ENCODE measurements around the gene LPO.

The LPO gene

DNA sequence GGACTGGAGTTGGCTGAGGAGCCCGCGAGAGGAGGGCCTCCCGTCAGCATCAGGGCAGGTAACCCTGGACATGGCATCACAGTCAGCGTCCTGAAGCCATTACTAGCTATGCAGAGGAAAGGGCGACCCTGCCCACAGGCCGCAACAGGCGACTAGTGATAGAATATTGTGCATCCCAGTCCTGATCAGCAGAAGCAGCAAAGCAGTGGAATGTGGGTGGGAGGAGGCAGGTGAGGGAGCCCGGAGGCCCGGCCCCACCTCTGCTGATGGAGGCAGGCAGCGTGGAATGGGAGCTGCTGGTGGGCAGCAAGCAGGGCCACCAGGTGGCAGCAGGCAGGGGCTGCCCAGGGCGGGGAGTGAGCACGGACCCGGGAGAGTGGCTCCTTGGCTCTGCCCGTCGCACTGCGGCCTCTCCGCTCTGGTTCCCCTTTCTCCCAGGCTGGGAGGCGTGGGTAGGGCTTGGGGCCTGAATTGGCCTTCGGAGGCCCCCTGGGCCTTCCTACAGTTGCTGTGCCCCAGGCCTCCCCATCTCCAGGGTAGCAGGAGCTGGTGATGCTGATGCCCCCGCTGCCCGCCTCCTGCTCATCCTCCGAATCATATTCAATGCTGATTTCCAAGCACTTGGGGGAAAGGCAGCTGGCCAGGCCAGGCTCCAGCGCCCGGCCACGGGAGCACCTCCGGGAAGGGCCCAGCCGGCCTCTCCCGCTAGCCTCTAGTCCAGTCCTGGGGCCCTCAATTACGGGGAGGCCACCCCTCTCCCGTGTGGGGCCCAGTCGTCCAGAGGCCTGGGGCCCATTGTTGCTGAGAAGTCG, 70.0 kb downstream of the LPO start:
- Histone ChIP-seq H3K36me3 (ENCODE audit: control insufficient read depth, low read length) (no peaks in the 10 kb centered on the region), H3K27me3 (ENCODE audit: control insufficient read depth, low read length) (no peaks in the 10 kb centered on the region), H3K4me2 (ENCODE audit: low read length) (no peak overlapping the region), H3F3A (ENCODE audit: control insufficient read depth, insufficient read depth) (no peaks in the 10 kb centered on the region), H3K9me2 (replicated peaks; ENCODE audit: control insufficient read depth, low read length) (no peaks in the 10 kb centered on the region), H4K20me1 (ENCODE audit: control insufficient read depth, insufficient read depth, low read depth, low read length) (no peaks in the 10 kb centered on the region), H3K4me1 (ENCODE audit: control insufficient read depth, low read length) (no peaks in the 10 kb centered on the region), H3K27ac (ENCODE audit: low read depth, low read length) (no peak overlapping the region), H3K9me3 (ENCODE audit: control insufficient read depth, insufficient read depth, low read length) (no peaks in the 10 kb centered on the region), H3K79me2 (ENCODE audit: control insufficient read depth, low read length) (no peaks in the 10 kb centered on the region), H3K4me3 (ENCODE audit: low read length) (no peak overlapping the region)
- TF ChIP-seq, protein P1, sequence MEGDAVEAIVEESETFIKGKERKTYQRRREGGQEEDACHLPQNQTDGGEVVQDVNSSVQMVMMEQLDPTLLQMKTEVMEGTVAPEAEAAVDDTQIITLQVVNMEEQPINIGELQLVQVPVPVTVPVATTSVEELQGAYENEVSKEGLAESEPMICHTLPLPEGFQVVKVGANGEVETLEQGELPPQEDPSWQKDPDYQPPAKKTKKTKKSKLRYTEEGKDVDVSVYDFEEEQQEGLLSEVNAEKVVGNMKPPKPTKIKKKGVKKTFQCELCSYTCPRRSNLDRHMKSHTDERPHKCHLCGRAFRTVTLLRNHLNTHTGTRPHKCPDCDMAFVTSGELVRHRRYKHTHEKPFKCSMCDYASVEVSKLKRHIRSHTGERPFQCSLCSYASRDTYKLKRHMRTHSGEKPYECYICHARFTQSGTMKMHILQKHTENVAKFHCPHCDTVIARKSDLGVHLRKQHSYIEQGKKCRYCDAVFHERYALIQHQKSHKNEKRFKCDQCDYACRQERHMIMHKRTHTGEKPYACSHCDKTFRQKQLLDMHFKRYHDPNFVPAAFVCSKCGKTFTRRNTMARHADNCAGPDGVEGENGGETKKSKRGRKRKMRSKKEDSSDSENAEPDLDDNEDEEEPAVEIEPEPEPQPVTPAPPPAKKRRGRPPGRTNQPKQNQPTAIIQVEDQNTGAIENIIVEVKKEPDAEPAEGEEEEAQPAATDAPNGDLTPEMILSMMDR (IDR thresholded peaks at IDR 0.05; ENCODE audit: low read depth, low read length, poor library complexity, severe bottlenecking): peak; percentile 39
- TF ChIP-seq EZH2phosphoT487 (IDR thresholded peaks at IDR 0.05; ENCODE audit: borderline replicate concordance, low read length): no peak

DNA sequence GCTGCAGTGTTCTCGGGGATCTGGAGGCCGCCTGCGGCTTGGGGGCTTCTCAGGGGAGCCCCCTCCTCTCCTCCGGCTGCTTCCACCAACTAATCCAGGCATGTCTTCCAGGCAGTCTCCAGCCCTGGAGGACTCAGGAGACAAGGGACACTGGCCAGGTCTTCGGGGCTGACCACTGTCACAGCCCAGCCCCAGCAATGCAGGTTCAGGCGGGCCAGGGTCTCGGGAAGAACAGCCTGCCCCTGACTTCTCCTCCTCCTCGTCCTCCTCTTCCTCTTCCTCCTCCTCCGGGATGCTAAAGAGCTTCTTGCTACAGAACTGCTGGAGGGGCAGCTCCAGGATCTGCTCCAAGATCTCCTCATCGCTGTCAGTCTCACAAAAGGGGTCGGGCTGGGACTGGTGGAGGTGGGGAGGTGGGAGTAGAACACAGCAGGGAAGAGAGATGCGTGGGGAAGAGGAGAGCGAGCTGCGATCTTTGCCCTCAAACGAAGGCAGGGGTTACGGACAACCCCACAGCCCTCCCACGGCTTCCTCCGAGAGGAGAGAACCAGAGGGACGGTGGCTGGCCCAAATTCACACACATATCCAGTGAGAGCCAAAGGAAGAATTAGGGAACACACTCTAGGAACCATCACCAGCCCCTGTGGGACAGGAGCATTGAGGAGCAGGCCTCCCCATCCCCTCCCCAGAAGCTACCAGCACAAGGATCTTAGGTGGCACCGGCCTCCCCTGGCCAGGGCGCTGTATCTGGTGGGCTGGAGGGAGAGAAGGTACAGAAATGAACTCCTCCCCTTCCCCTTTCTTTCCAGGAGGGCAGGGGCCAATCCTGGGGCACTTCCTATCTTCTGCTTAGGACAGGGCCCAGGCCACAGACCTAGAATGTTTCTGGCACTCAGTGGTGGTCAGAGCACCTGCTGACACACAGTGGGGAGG, 70.9 kb downstream of the LPO start:
- no peaks in the 10 kb centered on the region for H3K4me1 ChIP-seq (ENCODE audit: control insufficient read depth, low read length)
- no peak overlapping the region for H3K4me2 ChIP-seq (ENCODE audit: low read length)
- no peaks in the 10 kb centered on the region for H3K27me3 ChIP-seq (ENCODE audit: control insufficient read depth, low read length)
- H3K36me3 ChIP-seq (ENCODE audit: control insufficient read depth, low read length): no peaks in the 10 kb centered on the region
- H3K4me3 ChIP-seq (ENCODE audit: low read length): no peak overlapping the region
- no peaks in the 10 kb centered on the region for H3K79me2 ChIP-seq (ENCODE audit: control insufficient read depth, low read length)
- H3F3A ChIP-seq (ENCODE audit: control insufficient read depth, insufficient read depth): no peaks in the 10 kb centered on the region
- no peaks in the 10 kb centered on the region for H4K20me1 ChIP-seq (ENCODE audit: control insufficient read depth, insufficient read depth, low read depth, low read length)
- no peak overlapping the region for H3K27ac ChIP-seq (ENCODE audit: low read depth, low read length)
- TF ChIP-seq EZH2phosphoT487 (IDR thresholded peaks at IDR 0.05; ENCODE audit: borderline replicate concordance, low read length): no peak
- TF ChIP-seq, protein P1 (IDR thresholded peaks at IDR 0.05; ENCODE audit: low read depth, low read length, poor library complexity, severe bottlenecking): no peak
- H3K9me3 ChIP-seq (ENCODE audit: control insufficient read depth, insufficient read depth, low read length): no peaks in the 10 kb centered on the region
- no peaks in the 10 kb centered on the region for H3K9me2 ChIP-seq (replicated peaks; ENCODE audit: control insufficient read depth, low read length)

- no peak for TF ChIP-seq EZH2phosphoT487 (IDR thresholded peaks at IDR 0.05; ENCODE audit: borderline replicate concordance, low read length)
- TF ChIP-seq, protein P1 (IDR thresholded peaks at IDR 0.05; ENCODE audit: low read depth, low read length, poor library complexity, severe bottlenecking): no peak
- Histone ChIP-seq H3K27me3 (ENCODE audit: control insufficient read depth, low read length) (no peaks in the 10 kb centered on the region), H3K4me2 (ENCODE audit: low read length) (no peak overlapping the region), H3K36me3 (ENCODE audit: control insufficient read depth, low read length) (no peaks in the 10 kb centered on the region), H3K27ac (ENCODE audit: low read depth, low read length) (no peak overlapping the region), H3K79me2 (ENCODE audit: control insufficient read depth, low read length) (no peaks in the 10 kb centered on the region), H3K4me1 (ENCODE audit: control insufficient read depth, low read length) (no peaks in the 10 kb centered on the region), H3K4me3 (ENCODE audit: low read length) (no peak overlapping the region), H3K9me3 (ENCODE audit: control insufficient read depth, insufficient read depth, low read length) (no peaks in the 10 kb centered on the region), H3K9me2 (replicated peaks; ENCODE audit: control insufficient read depth, low read length) (no peaks in the 10 kb centered on the region), H4K20me1 (ENCODE audit: control insufficient read depth, insufficient read depth, low read depth, low read length) (no peaks in the 10 kb centered on the region), H3F3A (ENCODE audit: control insufficient read depth, insufficient read depth) (no peaks in the 10 kb centered on the region)
Observed at GRCh38 chr17:58309918-58310259, 71.5 kb downstream of the LPO start.
